Choroid plexus epithelial cell (primary cell): ENCODE data around the gene ADAM19.
A peak's percentile ranks its signal among the peaks of the same experiment; 100 is the strongest.

Experiments
- DNase-seq: peaks from one replicate; pipeline ENCODE4 v3.0.0-alpha.2; 2010; ENCODE audit warnings: low read depth
- H3K4me3 ChIP-seq: 2 replicates; pipeline ENCODE4 v1.5.1; 2011; ENCODE audit warnings: low read depth, mild to moderate bottlenecking, control low read depth, low read length, moderate library complexity
- CTCF ChIP-seq: conservative IDR thresholded peaks from 2 replicates; pipeline ENCODE4 v1.5.1; 2011; ENCODE audit warnings: low read depth, mild to moderate bottlenecking, control low read depth, inconsistent platforms, low read length, moderate library complexity

The ADAM19 gene

GRCh38 chr5:157481265-157481664, 94.3 kb downstream of the ADAM19 start:
- no peak for DNase-seq
- no peak overlapping the region for H3K4me3 ChIP-seq
- no peak for TF ChIP-seq CTCF

- no peak overlapping the region for H3K4me3 ChIP-seq
- no peak for TF ChIP-seq CTCF
- no peak for DNase-seq
These were observed 95.7 kb downstream of the ADAM19 start for GRCh38 chr5:157479612-157480510.

- DNase-seq = no peak
- no peak for TF ChIP-seq CTCF
- no peak overlapping the region for H3K4me3 ChIP-seq
These were observed 96.4 kb downstream of the ADAM19 start for GRCh38 chr5:157479166-157479565.

GRCh38 chr5:157478726-157479125, 96.8 kb downstream of the ADAM19 start:
- DNase-seq = no peak
- no peak overlapping the region for H3K4me3 ChIP-seq
- TF ChIP-seq CTCF = no peak

- no peak for TF ChIP-seq CTCF
- H3K4me3 ChIP-seq = no peak overlapping the region
- no peak for DNase-seq
These were observed 97.6 kb downstream of the ADAM19 start for GRCh38 chr5:157477814-157478494.

GRCh38 chr5:157476702-157477408, 98.7 kb downstream of the ADAM19 start:
- peak; percentile 92 for TF ChIP-seq CTCF
- DNase-seq = peak; percentile 87

More at GRCh38 chr5:157476702-157477408, 98.7 kb downstream of the ADAM19 start:
- H3K4me3 ChIP-seq = no peak overlapping the region
